H1 (cell line): ENCODE results near the gene LMAN1L. TPM values are rescaled to one million over a fixed set of nuclear protein-coding genes. Genes with fewer than 3 reads are reported as not detected.

Experiments
- CTCF ChIA-PET: fragments of 300-600 bp; sonication (Branson Sonifier 250); formaldehyde crosslinking; loops from one replicate; lab custom pipeline; 2021; ENCODE audit not compliant: partially characterized antibody; lab: Charles Lee
- POLR2A ChIA-PET: fragments of 300-600 bp; sonication (Branson Sonifier 250); formaldehyde crosslinking; loops from one replicate; lab custom pipeline; 2021; ENCODE audit warnings: inconsistent platforms; ENCODE audit not compliant: partially characterized antibody; lab: Charles Lee
- DNase-seq, 2 experiments: peaks; one replicate each; pipeline versions ENCODE4 v3.0.0 to v3.0.0-alpha.2; 2010 to 2022; ENCODE audit warnings: low spot score in 2 of 2, low read depth in 1 of 2, mixed read lengths in 1 of 2
- FAIRE-seq: peaks from 2 replicates; lab custom pipeline; 2011; peaks lifted over from hg19 to GRCh38; lab: Jason Lieb, UNC
- H2AFZ ChIP-seq: 2 replicates; pipeline ENCODE4 v1.8.1; 2012; ENCODE audit warnings: low read length, inconsistent platforms
- H2AK5ac ChIP-seq: 2 replicates; pipeline ENCODE4 v1.6.1; 2013; ENCODE audit warnings: low read depth, low read length
- H2BK120ac ChIP-seq: replicated peaks from 2 replicates; pipeline ENCODE3; 2013; ENCODE audit warnings: low read depth, low read length, inconsistent platforms
- H2BK12ac ChIP-seq: 2 replicates; pipeline ENCODE4 v1.6.1; 2013; ENCODE audit warnings: low read depth, low read length
- H2BK15ac ChIP-seq: 2 replicates; pipeline ENCODE4 v1.6.1; 2013; ENCODE audit warnings: low read length
- H2BK20ac ChIP-seq: 2 replicates; pipeline ENCODE4 v1.6.1; 2013; ENCODE audit warnings: low read length
- H2BK5ac ChIP-seq: 2 replicates; pipeline ENCODE4 v1.6.1; 2013; ENCODE audit warnings: low read depth, low read length
- H3K14ac ChIP-seq: 2 replicates; pipeline ENCODE4 v1.6.1; 2013; ENCODE audit warnings: inconsistent platforms; ENCODE audit not compliant: insufficient read length
- H3K18ac ChIP-seq: 2 replicates; pipeline ENCODE4 v1.6.1; 2013; ENCODE audit warnings: low read length; ENCODE audit errors: extremely low read depth
- H3K23ac ChIP-seq: 2 replicates; pipeline ENCODE4 v1.6.1; 2013; ENCODE audit warnings: inconsistent platforms; ENCODE audit not compliant: insufficient read length
- H3K23me2 ChIP-seq: 2 replicates; pipeline ENCODE4 v1.6.1; 2013; ENCODE audit warnings: low read depth, low read length
- H3K27ac ChIP-seq: 2 replicates; pipeline ENCODE4 v1.6.1; 2011; ENCODE audit warnings: low read depth, low read length, inconsistent platforms
- H3K27me3 ChIP-seq, 4 experiments: replicated peaks in 1 of 4; 1 replicate in 1 of 4; 2 replicates in 3 of 4; pipeline versions ENCODE4 v1.6.1 to v1.8.1; 2011 to 2013; ENCODE audit warnings: low read length in 3 of 4, mild to moderate bottlenecking in 3 of 4, inconsistent platforms in 2 of 4, mixed read lengths in 2 of 4, moderate library complexity in 1 of 4; ENCODE audit not compliant: control insufficient read depth in 3 of 4, insufficient read depth in 3 of 4; ENCODE audit errors: extremely low read depth in 1 of 4
- H3K36me3 ChIP-seq, 4 experiments: 2 replicates each; pipeline versions ENCODE4 v1.6.1 to v1.8.1; 2011 to 2013; ENCODE audit warnings: mild to moderate bottlenecking in 4 of 4, low read length in 3 of 4, moderate library complexity in 2 of 4, control low read depth in 1 of 4, inconsistent platforms in 1 of 4; ENCODE audit not compliant: insufficient read depth in 4 of 4, control insufficient read depth in 2 of 4
- H3K4ac ChIP-seq: replicated peaks from 2 replicates; pipeline ENCODE3; 2013; ENCODE audit warnings: low read length, low read depth, mixed read lengths, inconsistent platforms; ENCODE audit not compliant: insufficient read length
- H3K4me1 ChIP-seq, 4 experiments: replicated peaks in 1 of 4; 1 replicate in 1 of 4; 2 replicates in 3 of 4; pipeline versions ENCODE4 v1.6.1 to v1.8.1; 2011 to 2013; ENCODE audit warnings: low read length in 3 of 4, inconsistent platforms in 2 of 4, mixed read lengths in 1 of 4; ENCODE audit not compliant: insufficient read depth in 4 of 4, control insufficient read depth in 3 of 4
- H3K4me2 ChIP-seq, 2 experiments: 2 replicates each; pipeline versions ENCODE4 v1.6.1 to v1.8.1; 2011 to 2013; ENCODE audit warnings: low read depth in 2 of 2, low read length in 2 of 2, control low read depth in 1 of 2, inconsistent platforms in 1 of 2, mild to moderate bottlenecking in 1 of 2; ENCODE audit not compliant: insufficient read depth in 1 of 2
- H3K4me3 ChIP-seq, 4 experiments: fragments of 200-600, 300-600 bp in 1 of 4; sonication (generic), shearing (Covaris generic), sonication (Bioruptor Twin) in 1 of 4; 2 replicates each; pipeline versions ENCODE4 v1.5.1 to v1.8.1; 2011 to 2016; ENCODE audit warnings: low read length in 4 of 4, low read depth in 3 of 4, control low read depth in 2 of 4, inconsistent platforms in 2 of 4, mild to moderate bottlenecking in 2 of 4, mixed read lengths in 1 of 4, moderate library complexity in 1 of 4; ENCODE audit not compliant: insufficient read depth in 2 of 4; ENCODE audit errors: extremely low read depth in 1 of 4
- H3K56ac ChIP-seq: replicated peaks from 2 replicates; pipeline ENCODE3; 2013; ENCODE audit warnings: low read depth, mild to moderate bottlenecking, mixed read lengths, low read length, inconsistent platforms; ENCODE audit not compliant: insufficient read length
- H3K79me1 ChIP-seq: 2 replicates; pipeline ENCODE4 v1.6.1; 2013; ENCODE audit warnings: low read depth, low read length, control low read depth
- H3K79me2 ChIP-seq, 2 experiments: 2 replicates each; pipeline versions ENCODE4 v1.6.1 to v1.8.1; 2012 to 2013; ENCODE audit warnings: low read length in 2 of 2, mild to moderate bottlenecking in 2 of 2, inconsistent platforms in 1 of 2; ENCODE audit not compliant: insufficient read depth in 2 of 2, control insufficient read depth in 1 of 2
- H3K9ac ChIP-seq, 4 experiments: replicated peaks in 1 of 4; 1 replicate in 1 of 4; 2 replicates in 3 of 4; pipeline versions ENCODE4 v1.6.1 to v1.8.1; 2011 to 2013; ENCODE audit warnings: low read depth in 3 of 4, low read length in 3 of 4, control low read depth in 2 of 4, mild to moderate bottlenecking in 2 of 4, moderate library complexity in 2 of 4, inconsistent platforms in 1 of 4; ENCODE audit errors: extremely low read depth in 1 of 4
- H3K9me3 ChIP-seq, 2 experiments: 2 replicates each; pipeline versions ENCODE4 v1.6.1 to v1.8.1; 2012 to 2013; ENCODE audit warnings: mild to moderate bottlenecking in 2 of 2, moderate library complexity in 2 of 2, control low read depth in 1 of 2, inconsistent platforms in 1 of 2, low read depth in 1 of 2, low read length in 1 of 2, mixed read lengths in 1 of 2; ENCODE audit not compliant: insufficient read depth in 2 of 2
- H4K20me1 ChIP-seq, 2 experiments: replicated peaks in 1 of 2; 2 replicates each; pipeline versions ENCODE3 to v1.8.1; 2011 to 2013; ENCODE audit warnings: inconsistent platforms in 2 of 2, low read length in 2 of 2, mild to moderate bottlenecking in 1 of 2; ENCODE audit not compliant: insufficient read depth in 2 of 2, control insufficient read depth in 1 of 2
- H4K5ac ChIP-seq: 2 replicates; pipeline ENCODE4 v1.6.1; 2013; ENCODE audit warnings: low read length, low read depth, mixed read lengths, inconsistent platforms; ENCODE audit not compliant: insufficient read length
- H4K8ac ChIP-seq: 2 replicates; pipeline ENCODE4 v1.8.0; 2013; ENCODE audit warnings: mild to moderate bottlenecking, moderate library complexity, low read length, inconsistent platforms; ENCODE audit not compliant: insufficient read depth; ENCODE audit errors: extremely low read depth
- H4K91ac ChIP-seq: replicated peaks from 2 replicates; pipeline ENCODE3; 2013; ENCODE audit warnings: low read length, mixed read lengths, inconsistent platforms; ENCODE audit not compliant: insufficient read length
- CTCF ChIP-seq, 3 experiments: IDR thresholded peaks; 1 replicate in 2 of 3; 2 replicates in 1 of 3; pipeline versions ENCODE4 v1.5.1 to v1.6.1; 2011; ENCODE audit warnings: low read length in 3 of 3, mild to moderate bottlenecking in 3 of 3, inconsistent platforms in 2 of 3, low read depth in 1 of 3, moderate library complexity in 1 of 3; ENCODE audit not compliant: insufficient read depth in 1 of 3; ENCODE audit errors: control extremely low read depth in 1 of 3
- RBBP5 ChIP-seq: IDR thresholded peaks from 2 replicates; pipeline ENCODE4 v1.7.1; 2012; ENCODE audit warnings: low read depth, mild to moderate bottlenecking, inconsistent platforms, low read length, moderate library complexity, borderline replicate concordance
- WGBS, 2 experiments: shearing (Covaris generic) in 1 of 2; methylation state at CpG; one replicate each; pipeline versions ENCODE4 v1.1.6 to v1.1.7; 2013 to 2015; ENCODE audit warnings: low lambda C conversion rate in 2 of 2, mixed read lengths in 2 of 2, inconsistent platforms in 1 of 2, low coverage in 1 of 2, missing lambda C conversion rate in 1 of 2; ENCODE audit not compliant: insufficient replicate concordance in 2 of 2, insufficient coverage in 1 of 2, insufficient read length in 1 of 2; ENCODE audit errors: extremely low coverage in 1 of 2, missing lambda C conversion rate in 1 of 2; 5-methylcytosine and 5-hydroxymethylcytosine counted together
- polyA plus RNA-seq, 7 experiments: library from polyadenylated mRNA; depleted of rRNA in 3 of 7; stranded (reverse) in 5 of 7; unstranded in 2 of 7; fragments of >200 nt in 5 of 7; fragments of 200-250 nt in 2 of 7; gene quantifications; 1 replicate in 5 of 7; 2 replicates in 1 of 7; 4 replicates in 1 of 7; pipeline versions ENCODE4 v1.2.1 to v1.2.3, GENCODE V29; 2011 to 2013; ENCODE audit warnings: missing spikeins in 2 of 7, mixed read lengths in 2 of 7
- total RNA-seq: library from RNA; stranded (reverse); fragmentation: NEBNext Ultra II Directional; extraction: Animal tissue kit (Norgen Biotek cat#: 25700); gene quantifications from 2 replicates; pipeline ENCODE4 v1.2.1, GENCODE V29; 2021

The LMAN1L gene
- total and polyA plus RNA-seq, 2 of the 8 experiments (the other 6 are each of a cell fraction or from before 2014, with no cell fraction given): not detected

GRCh38 chr15:74793135-74794028, 19.3 kb upstream of the LMAN1L start:
- peaks cover 34 to 47% of the 10 kb centered on the region in 2 experiments for H4K20me1 ChIP-seq
- no peak overlapping the region for H3K4ac ChIP-seq
- H3K14ac ChIP-seq: no peak overlapping the region
- no peak overlapping the region for H4K8ac ChIP-seq
- H4K91ac ChIP-seq: no peak overlapping the region
- H3K9me3 ChIP-seq: no peaks in the 10 kb centered on the region
- no peak overlapping the region for H2BK20ac ChIP-seq
- H3K27ac ChIP-seq: no peak overlapping the region
- no peak overlapping the region for H3K18ac ChIP-seq
- ChIA-PET POLR2A (interaction anchor here (0.6 to 2.8 kb wide), 7 partner anchors 9 to 274 kb away, joined by 3 to 14 read pairs (median 4); partner anchors contain the start of gene CSK), CTCF (interaction anchor here (0.5 to 53.7 kb wide), 18 partner anchors 7 to 168 kb away, joined by 3 to 1439 read pairs (median 4); partner anchors contain the start of genes CLK3 and CSK)
- H3K4me1 ChIP-seq: peaks cover 2 to 19% (median 11%) of the 10 kb centered on the region in 4 experiments
- WGBS, 2 experiments: 80% methylated on average over 12 of the region's 12 CpGs; no CpG with 5 or more reads in 1 of the 2 experiments
- no peak overlapping the region for H2BK5ac ChIP-seq
- H3K9ac ChIP-seq: no peak overlapping the region
- H4K5ac ChIP-seq: no peak overlapping the region
- H3K23me2 ChIP-seq: no peaks in the 10 kb centered on the region
- FAIRE-seq (no peak), DNase-seq (no peak)
- no peak overlapping the region for H2BK12ac ChIP-seq
- peaks cover 25% of the 10 kb centered on the region for H3K79me1 ChIP-seq
- no peak overlapping the region for H2AK5ac ChIP-seq
- no peak overlapping the region for H3K23ac ChIP-seq
- H3K4me2 ChIP-seq: no peak overlapping the region
- no peak overlapping the region for H3K4me3 ChIP-seq
- no peak overlapping the region for H2AFZ ChIP-seq
- no peaks in the 10 kb centered on the region for H3K36me3 ChIP-seq
- no peak overlapping the region for H2BK120ac ChIP-seq
- H3K79me2 ChIP-seq: peaks cover 0 to 7% of the 10 kb centered on the region in 2 experiments; a peak in 1 of 4 replicates
- no peaks in the 10 kb centered on the region for H3K27me3 ChIP-seq
- TF ChIP-seq CTCF (IDR thresholded peaks at IDR 0.05; ENCODE audit: control extremely low read depth in 1 of 3, insufficient read depth in 1 of 3, low read depth in 1 of 3, low read length in 3 of 3) (peak in 2 of 3 experiments; percentile 7 to 16; a peak in 2 of 4 replicates), RBBP5 (no peak)
- H3K56ac ChIP-seq: no peak overlapping the region
- H2BK15ac ChIP-seq: no peak overlapping the region
